WTC11 (cell line): Measurements from ENCODE around the gene ANTXR2.

ENCODE experiments used
- CTCF ChIP-seq: fragments of 200-600 bp; IDR thresholded peaks from 2 replicates; pipeline ENCODE4 v1.8.0; 2022; ENCODE audit warnings: antibody characterized with exemption
- MAX ChIP-seq: sonication (generic); formaldehyde crosslinking; IDR thresholded peaks from 2 replicates; pipeline ENCODE4 v1.8.0; 2022; ENCODE audit warnings: mild to moderate bottlenecking, missing genetic modification reagents
- NR3C1 ChIP-seq: sonication (generic); formaldehyde crosslinking; conservative IDR thresholded peaks from 2 replicates; pipeline ENCODE4 v1.8.1; 2023; ENCODE audit warnings: low read depth, mild to moderate bottlenecking, missing genetic modification reagents
- SOX15 ChIP-seq: fragments of 250-450 bp; sonication (Bioruptor Pico); IDR thresholded peaks from 2 replicates; pipeline ENCODE4 v1.9.0; 2021; ENCODE audit warnings: mild to moderate bottlenecking
- ZBTB43 ChIP-seq: sonication (generic); formaldehyde crosslinking; IDR thresholded peaks from 2 replicates; pipeline ENCODE4 v1.8.1; 2023; ENCODE audit warnings: mild to moderate bottlenecking, missing genetic modification reagents

GRCh38 chr4:80097400-80098177, 24.6 kb upstream of the ANTXR2 start:
- TF ChIP-seq CTCF (no peak), MAX (no peak), NR3C1 (CRISPR knock-in tag) (no peak), ZBTB43 (no peak), SOX15 (CRISPR knock-in tag) (no peak)
